PFSK-1 (cell line): ENCODE data around the gene DAP3.

Experiments used
- POLR2AphosphoS5 ChIP-seq: IDR thresholded peaks from 2 replicates; pipeline ENCODE4 v1.6.1; 2012; ENCODE audit warnings: low read depth, mild to moderate bottlenecking, control low read depth, low read length, moderate library complexity
- SIN3A ChIP-seq: IDR thresholded peaks from 2 replicates; pipeline ENCODE4 v1.6.1; 2012; ENCODE audit warnings: mild to moderate bottlenecking, low read length, moderate library complexity, borderline replicate concordance; ENCODE audit not compliant: insufficient read depth

DNA sequence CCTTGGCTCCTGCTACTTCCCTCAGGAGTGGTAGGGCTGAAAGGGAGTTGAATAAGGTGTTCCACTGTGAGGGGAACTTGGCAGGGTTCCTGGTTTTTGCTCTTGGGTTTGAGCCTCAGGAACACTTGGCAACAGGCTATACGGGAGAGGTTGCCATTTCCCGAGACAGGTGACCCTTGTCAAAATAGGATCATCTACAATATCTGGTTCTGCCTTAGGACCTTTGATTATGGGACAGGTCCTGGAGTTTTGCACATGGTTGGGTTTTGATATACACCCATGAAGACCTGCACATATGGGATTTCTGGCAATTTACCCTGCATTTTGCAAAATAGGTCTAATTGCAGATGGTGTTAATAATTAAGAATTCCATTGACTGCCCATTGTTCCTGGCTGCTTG is 31.4 kb upstream of the DAP3 start:
- TF ChIP-seq SIN3A: no peak
- no peak for TF ChIP-seq POLR2AphosphoS5
